ENCODE results near the gene WWOX. TPM values are rescaled to one million over a fixed set of nuclear protein-coding genes. Genes with fewer than 3 reads are reported as not detected.

Gene WWOX
- total and polyA plus RNA-seq, 2 of the 8 experiments (the other 6 are each of a cell fraction or from before 2014, with no cell fraction given) = 5.4 to 16.7 TPM

DNA sequence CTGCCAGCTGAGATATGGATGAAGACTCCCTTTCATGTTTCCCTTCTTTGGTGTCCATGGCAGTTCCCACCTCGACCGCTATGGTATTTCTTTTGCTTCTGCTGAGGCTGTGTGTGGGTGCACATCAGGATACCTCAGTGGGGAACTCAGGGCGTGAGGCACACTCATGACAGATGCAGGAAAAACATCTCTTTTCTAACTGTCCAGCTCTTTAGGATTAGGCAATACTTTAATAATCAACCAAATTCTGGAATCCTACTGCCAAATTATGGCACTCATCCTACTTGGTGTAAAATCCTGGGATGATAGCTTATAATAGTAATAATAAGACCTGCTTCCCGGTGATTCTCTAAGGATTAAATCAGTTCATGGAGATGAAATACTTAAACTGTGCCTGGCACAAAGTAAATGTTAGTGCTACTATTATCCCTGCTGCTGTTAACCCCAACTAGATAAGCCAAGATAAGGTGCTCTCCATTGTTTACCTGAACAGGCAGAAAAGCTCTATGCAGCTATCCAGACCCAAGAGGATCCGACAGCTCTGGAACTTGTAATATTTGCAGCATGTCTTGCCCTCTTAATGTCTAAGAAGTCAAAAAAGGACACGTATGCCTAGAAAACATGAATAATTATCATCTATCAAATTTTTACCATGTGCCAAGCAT, 543.3 kb downstream of the WWOX start:
- Histone ChIP-seq H2BK15ac (ENCODE audit: low read length) (no peak overlapping the region), H3K23me2 (ENCODE audit: low read depth, low read length) (no peaks in the 10 kb centered on the region), H3K9me3 (ENCODE audit: insufficient read depth in 2 of 2, low read depth in 1 of 2, low read length in 1 of 2) (no peaks in the 10 kb centered on the region), H2AFZ (ENCODE audit: low read length) (no peak overlapping the region), H3K4ac (replicated peaks; ENCODE audit: insufficient read length, low read depth, low read length) (no peak overlapping the region), H3K27ac (ENCODE audit: low read depth, low read length) (no peak overlapping the region), H2BK12ac (ENCODE audit: low read depth, low read length) (no peak overlapping the region), H2BK120ac (replicated peaks; ENCODE audit: low read depth, low read length) (no peak overlapping the region), H3K18ac (ENCODE audit: extremely low read depth, low read length) (no peak overlapping the region), H2BK5ac (ENCODE audit: low read depth, low read length) (no peak overlapping the region), H3K23ac (ENCODE audit: insufficient read length) (no peak overlapping the region), H3K4me3 (ENCODE audit: extremely low read depth in 1 of 4, insufficient read depth in 2 of 4, low read depth in 3 of 4, low read length in 4 of 4) (no peak overlapping the region), H4K8ac (ENCODE audit: extremely low read depth, insufficient read depth, low read length) (no peak overlapping the region), H3K79me2 (ENCODE audit: control insufficient read depth in 1 of 2, insufficient read depth in 2 of 2, low read length in 2 of 2) (no peaks in the 10 kb centered on the region), H3K79me1 (ENCODE audit: low read depth, low read length) (no peaks in the 10 kb centered on the region), H3K36me3 (ENCODE audit: control insufficient read depth in 2 of 4, insufficient read depth in 4 of 4, low read length in 3 of 4) (no peaks in the 10 kb centered on the region), H4K20me1 (replicated peaks in 1 of 2; ENCODE audit: control insufficient read depth in 1 of 2, insufficient read depth in 2 of 2, low read length in 2 of 2) (no peaks in the 10 kb centered on the region), H3K27me3 (replicated peaks in 1 of 4; ENCODE audit: control insufficient read depth in 3 of 4, extremely low read depth in 1 of 4, insufficient read depth in 3 of 4, low read length in 3 of 4) (no peaks in the 10 kb centered on the region), H4K91ac (replicated peaks; ENCODE audit: insufficient read length, low read length) (no peak overlapping the region), H3K4me2 (ENCODE audit: insufficient read depth in 1 of 2, low read depth in 2 of 2, low read length in 2 of 2) (no peak overlapping the region), H3K4me1 (replicated peaks in 1 of 4; ENCODE audit: control insufficient read depth in 3 of 4, insufficient read depth in 4 of 4, low read length in 3 of 4) (peaks cover 0 to 6% (median 2%) of the 10 kb centered on the region in 4 experiments; a peak in 2 of 7 replicates), H2AK5ac (ENCODE audit: low read depth, low read length) (no peak overlapping the region), H4K5ac (ENCODE audit: insufficient read length, low read depth, low read length) (no peak overlapping the region), H3K14ac (ENCODE audit: insufficient read length) (no peak overlapping the region), H3K9ac (replicated peaks in 1 of 4; ENCODE audit: extremely low read depth in 1 of 4, low read depth in 3 of 4, low read length in 3 of 4) (no peak overlapping the region), H2BK20ac (ENCODE audit: low read length) (no peak overlapping the region), H3K56ac (replicated peaks; ENCODE audit: insufficient read length, low read depth, low read length) (no peak overlapping the region)
- WGBS, 2 experiments (ENCODE audit: extremely low coverage in 1 of 2, insufficient coverage in 1 of 2, insufficient read length in 1 of 2, insufficient replicate concordance in 2 of 2, low coverage in 1 of 2, low lambda C conversion rate in 2 of 2, missing lambda C conversion rate in 1 of 2) = 92% methylated on average over 6 of the region's 6 CpGs; no CpG with 5 or more reads in 1 of the 2 experiments
- ChIA-PET POLR2A (ENCODE audit: partially characterized antibody) (no interaction called here), CTCF (ENCODE audit: partially characterized antibody) (interaction anchor here (0.6 to 1.5 kb wide), 4 partner anchors 12 to 301 kb away, joined by 3 to 4 read pairs (median 3); no protein-coding TSS in a partner anchor)
- no peak for DNase-seq (ENCODE audit: low read depth in 1 of 2, low spot score in 2 of 2)
- FAIRE-seq = no peak
- no peak for TF ChIP-seq KDM1A (IDR thresholded peaks at IDR 0.05; ENCODE audit: borderline replicate concordance, low read length)
- no peak for TF ChIP-seq CHD1 (IDR thresholded peaks at IDR 0.05; ENCODE audit: low read depth, low read length)

Data from H1 (cell line).